ENCODE measurements around the gene SEC14L3.

GRCh38 chr22:30508216-30508615 is 36.4 kb upstream of the SEC14L3 start:
- TF ChIP-seq CTCF (conservative IDR thresholded peaks at IDR 0.05; ENCODE audit: low read depth, low read length) (no peak), MAFK (IDR thresholded peaks at IDR 0.05; ENCODE audit: low read depth, low read length) (no peak), POLR2A (IDR thresholded peaks at IDR 0.05; ENCODE audit: low read depth, low read length) (no peak), CEBPB (IDR thresholded peaks at IDR 0.05; ENCODE audit: low read depth, low read length) (no peak), FOS (IDR thresholded peaks at IDR 0.05; ENCODE audit: low read depth, low read length) (no peak), SMC3 (IDR thresholded peaks at IDR 0.05; ENCODE audit: low read depth, low read length) (no peak), RAD21 (IDR thresholded peaks at IDR 0.05; ENCODE audit: low read length) (no peak), ELK1 (IDR thresholded peaks at IDR 0.05; ENCODE audit: borderline replicate concordance, low read depth, low read length) (no peak), RFX5 (IDR thresholded peaks at IDR 0.05; ENCODE audit: low read depth, low read length) (no peak), MXI1 (IDR thresholded peaks at IDR 0.05; ENCODE audit: borderline replicate concordance, low read depth, low read length) (no peak), BHLHE40 (IDR thresholded peaks at IDR 0.05; ENCODE audit: low read depth, low read length) (no peak), NFE2L2 (IDR thresholded peaks at IDR 0.05; ENCODE audit: low read depth, low read length) (no peak)
